ENCODE results near the gene RAB7A.
"Not testable (repeated sequence)": the region's sequence is repeated elsewhere in the genome, so short reads cannot be mapped to it uniquely, and the experiment has no call there.

Gene RAB7A

DNA sequence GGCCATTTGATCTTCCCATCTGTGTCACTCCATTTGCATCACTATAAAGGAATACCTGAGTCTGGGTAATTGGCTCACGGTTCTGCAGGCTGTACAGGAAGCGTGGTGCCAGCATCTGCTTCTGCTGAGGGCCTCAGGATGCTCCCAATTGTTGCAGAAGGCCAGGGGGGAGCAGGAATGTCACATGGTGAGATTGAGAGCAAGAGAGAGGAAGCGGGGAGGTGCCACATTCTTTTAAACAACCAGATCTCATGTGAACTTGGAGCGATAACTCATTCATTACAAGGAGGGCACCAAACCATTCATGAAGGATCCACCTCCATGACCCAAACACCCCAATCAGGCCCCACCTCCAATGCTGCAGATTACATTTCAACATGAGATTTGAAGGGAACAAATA is 13.1 kb upstream of the RAB7A start:
- no peak for DNase-seq

DNA sequence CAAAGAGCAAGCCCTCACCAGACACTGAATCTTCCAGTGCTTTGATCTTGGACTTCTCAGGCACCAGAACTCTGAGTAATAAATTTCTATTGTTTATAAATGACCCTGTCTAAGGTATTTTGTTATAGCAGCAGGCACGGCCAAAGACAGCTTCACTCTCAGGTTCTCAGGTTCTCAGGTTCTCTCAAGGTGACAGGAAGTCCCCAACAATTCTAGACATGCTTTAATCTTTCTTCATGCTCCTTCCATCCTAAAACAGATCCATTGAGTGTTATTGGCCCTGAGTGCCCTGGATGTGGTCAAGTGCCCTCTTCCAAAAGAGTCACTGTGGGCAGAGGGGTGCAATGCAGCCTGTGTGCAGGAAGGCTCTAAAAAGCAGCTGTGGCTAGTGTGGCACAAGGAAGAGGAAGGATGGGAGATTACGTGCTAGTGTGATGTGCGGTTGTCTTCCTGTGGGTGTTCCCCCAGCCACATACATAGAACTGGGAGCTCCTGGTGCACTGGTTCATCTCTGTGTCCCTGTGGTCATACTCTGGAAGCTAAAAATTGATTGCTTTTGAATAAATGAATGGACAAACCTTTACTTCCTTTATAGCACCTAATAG is 11.0 kb upstream of the RAB7A start:
- peak; percentile 74 for DNase-seq

GRCh38 chr3:128718892-128719291 is 7.1 kb upstream of the RAB7A start:
- peak; percentile 85 for DNase-seq

- no peak for DNase-seq
These were observed 5.1 kb upstream of the RAB7A start for GRCh38 chr3:128720891-128721290.

- DNase-seq = no peak
These were observed 2.5 kb upstream of the RAB7A start for GRCh38 chr3:128723477-128723876.

- DNase-seq = no peak
These were observed 398 bp upstream of the RAB7A start for GRCh38 chr3:128725547-128726022.

- DNase-seq = no peak
These were observed 1.1 kb downstream of the RAB7A start for GRCh38 chr3:128727059-128727458.

DNA sequence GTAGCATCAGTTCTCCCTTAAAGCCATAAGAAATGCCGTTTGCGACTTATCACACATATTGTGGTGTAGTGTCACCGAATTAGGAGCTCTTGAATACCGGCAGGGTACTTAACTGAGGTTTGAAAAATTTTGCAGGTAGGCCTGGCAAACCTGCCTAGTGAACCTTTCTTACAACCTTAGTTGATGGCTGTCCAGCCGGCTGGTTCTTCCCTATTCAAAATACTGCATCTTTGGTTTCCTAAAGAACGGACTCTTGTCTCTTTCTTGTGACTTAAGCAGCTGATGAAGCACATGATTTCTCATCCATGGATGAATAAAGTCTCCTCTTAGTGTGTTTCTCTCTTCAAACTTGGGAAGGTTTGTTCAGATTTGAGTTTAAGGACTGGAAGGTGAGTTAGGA is 1.5 kb downstream of the RAB7A start:
- DNase-seq = peak; percentile 27

GRCh38 chr3:128727996-128728395 is 2.0 kb downstream of the RAB7A start:
- no peak for DNase-seq

DNA sequence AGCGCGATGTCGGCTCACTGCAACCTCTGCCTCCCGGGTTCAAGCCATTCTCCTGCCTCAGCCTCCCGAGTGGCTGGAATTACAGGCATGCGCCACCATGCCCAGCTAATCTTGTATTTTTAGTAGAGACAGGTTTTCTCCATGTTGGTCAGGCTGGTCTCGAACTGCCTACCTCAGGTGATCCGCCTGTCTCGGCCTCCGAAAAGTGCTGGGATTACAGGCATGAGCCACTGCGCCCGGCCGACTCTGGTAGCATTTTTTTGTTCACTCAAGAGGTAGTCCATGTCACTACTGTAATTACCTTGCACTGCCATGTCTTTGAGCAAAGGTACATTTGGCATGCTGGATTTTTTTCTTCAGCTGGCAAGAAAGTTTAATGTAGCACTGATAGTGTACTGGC is 2.5 kb downstream of the RAB7A start:
- not testable (repeated sequence) for DNase-seq

DNA sequence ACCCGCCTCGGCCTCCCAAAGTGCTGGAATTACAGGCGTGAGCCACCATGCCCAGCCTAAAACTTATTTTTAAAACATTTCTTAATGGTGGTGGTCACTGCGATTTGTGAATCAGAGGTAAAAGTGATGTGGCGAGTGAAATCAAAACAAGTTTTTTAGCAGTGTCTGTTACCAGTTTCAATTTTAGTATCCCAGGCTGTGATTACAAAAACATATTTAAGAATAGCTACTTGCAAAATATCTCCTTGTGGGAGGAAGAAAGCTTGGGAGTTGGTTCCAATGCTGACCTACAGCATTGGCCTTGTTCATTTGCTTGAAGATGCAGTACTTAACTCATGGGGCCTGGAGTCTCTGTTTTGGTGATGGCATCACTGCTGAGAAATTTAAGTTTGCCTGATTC is 4.5 kb downstream of the RAB7A start:
- DNase-seq = peak; percentile 90

GRCh38 chr3:128734523-128735189 is 8.7 kb downstream of the RAB7A start:
- no peak for DNase-seq

DNA sequence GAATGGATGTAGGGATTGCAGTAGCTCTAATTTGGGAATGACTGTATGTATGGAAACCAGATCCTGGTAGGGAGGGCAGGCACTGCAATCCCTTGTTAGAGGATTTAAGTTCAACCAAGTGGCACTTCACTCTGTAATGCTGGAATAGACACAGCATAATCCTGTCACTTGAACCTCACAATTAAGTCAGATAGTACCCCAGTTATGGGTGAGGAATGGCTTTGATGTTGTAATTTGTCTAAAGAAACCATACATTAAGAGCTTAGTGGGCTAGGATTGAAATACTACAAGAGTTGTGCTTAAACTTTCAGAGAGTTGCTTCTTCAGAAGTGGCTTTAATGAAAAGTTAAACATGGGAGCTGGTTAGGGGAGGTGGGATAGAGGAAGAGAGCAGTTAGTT is 9.3 kb downstream of the RAB7A start:
- no peak for DNase-seq

- no peak for DNase-seq
These were observed 9.9 kb downstream of the RAB7A start for GRCh38 chr3:128735884-128736283.

GRCh38 chr3:128736601-128737000 is 10.6 kb downstream of the RAB7A start:
- DNase-seq = no peak

- no peak for DNase-seq
These were observed 14.6 kb downstream of the RAB7A start for GRCh38 chr3:128740621-128741020.

DNA sequence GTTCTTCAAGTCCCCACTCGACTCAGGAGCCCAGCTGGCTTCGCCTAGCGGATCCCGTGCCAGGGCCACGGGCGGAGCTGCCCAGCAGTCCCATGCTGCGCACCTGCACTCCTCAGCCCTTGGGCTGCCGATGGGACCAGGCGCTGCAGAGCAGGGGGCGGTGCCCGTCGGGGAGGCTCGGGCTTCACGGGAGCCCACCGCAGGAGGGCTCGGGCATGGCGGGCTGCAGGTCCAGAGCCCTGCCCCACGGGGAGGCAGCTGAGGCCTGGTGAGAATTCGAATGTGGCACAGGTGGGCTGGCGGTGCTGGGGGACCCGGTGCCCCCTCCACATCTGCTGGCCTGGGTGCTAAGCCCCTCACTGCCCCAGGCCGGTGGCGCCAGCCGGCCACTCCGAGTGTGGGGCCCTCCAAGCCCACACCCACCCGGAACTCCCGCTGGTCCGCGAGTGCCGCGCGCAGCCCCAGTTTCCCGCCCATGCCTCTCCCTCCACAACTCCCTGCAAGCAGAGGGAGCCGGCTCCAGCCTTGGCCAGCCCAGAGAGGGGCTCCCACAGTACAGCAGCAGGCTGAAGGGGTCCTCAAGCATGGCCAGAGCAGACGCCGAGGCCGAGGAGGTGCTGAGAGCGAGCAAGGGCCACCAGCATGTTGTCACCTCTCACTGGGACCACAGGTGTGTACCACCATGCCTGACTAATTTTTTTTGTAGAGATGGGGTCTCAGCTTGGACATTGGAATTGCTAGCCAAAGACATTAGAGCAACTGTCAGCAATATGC is 17.0 kb downstream of the RAB7A start:
- DNase-seq = no peak

- no peak for DNase-seq
These were observed 19.8 kb downstream of the RAB7A start for GRCh38 chr3:128745742-128746141.

DNA sequence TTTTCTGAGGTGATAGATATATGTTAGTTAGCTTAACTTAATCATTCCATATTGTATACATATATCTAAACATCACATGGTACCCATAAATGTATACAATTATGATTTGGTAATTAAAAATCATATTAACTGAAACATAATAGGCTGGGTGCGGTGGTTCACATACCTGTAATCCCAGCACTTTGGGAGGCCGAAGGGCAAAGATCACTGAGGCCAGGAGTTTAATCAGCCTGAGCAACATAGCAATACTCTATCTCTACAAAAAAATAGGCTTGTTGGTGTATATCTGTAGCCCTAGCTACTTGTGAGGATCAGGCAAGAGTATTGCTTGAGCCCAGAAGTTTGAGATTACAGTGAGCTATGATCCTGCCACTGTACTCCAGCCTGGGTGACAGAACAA is 20.9 kb downstream of the RAB7A start:
- DNase-seq = no peak

- peak; percentile 81 for DNase-seq
These were observed 22.6 kb downstream of the RAB7A start for GRCh38 chr3:128748557-128748956.

- DNase-seq = no peak
These were observed 23.1 kb downstream of the RAB7A start for GRCh38 chr3:128749035-128749434.

GRCh38 chr3:128749561-128749960 is 23.6 kb downstream of the RAB7A start:
- DNase-seq = not testable (repeated sequence)

- no peak for DNase-seq
These were observed 27.7 kb downstream of the RAB7A start for GRCh38 chr3:128753715-128754114.

DNA sequence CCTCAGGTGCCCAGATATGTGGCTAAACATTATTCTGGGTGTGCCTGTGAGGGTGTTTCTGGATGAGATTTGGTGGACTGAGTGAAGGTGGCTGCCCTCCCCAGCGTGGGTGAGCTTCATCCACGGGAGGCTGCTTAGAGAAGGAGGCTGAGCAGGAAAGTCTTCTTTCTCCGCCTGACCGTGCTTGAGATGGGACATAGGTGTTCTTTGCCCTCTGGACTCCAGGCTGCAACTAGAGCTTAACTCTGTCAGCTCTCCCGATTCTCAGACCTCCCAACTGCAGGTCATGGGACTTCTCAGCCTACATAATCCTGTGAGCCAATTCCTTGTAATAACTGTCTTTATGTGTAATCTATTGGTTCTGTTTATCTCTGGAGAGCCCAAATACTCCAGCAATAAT is 34.1 kb downstream of the RAB7A start:
- peak; percentile 21 for DNase-seq
